OCI-M1 (cell line): Measurements from ENCODE around the gene C9orf57.
"Not testable (repeated sequence)": the region's sequence is repeated elsewhere in the genome, so short reads cannot be mapped to it uniquely, and the experiment has no call there.

Experiments
- DNase-seq: peaks from one replicate; lab custom pipeline; 2025; lab: John Stamatoyannopoulos, UW

The C9orf57 gene

DNA sequence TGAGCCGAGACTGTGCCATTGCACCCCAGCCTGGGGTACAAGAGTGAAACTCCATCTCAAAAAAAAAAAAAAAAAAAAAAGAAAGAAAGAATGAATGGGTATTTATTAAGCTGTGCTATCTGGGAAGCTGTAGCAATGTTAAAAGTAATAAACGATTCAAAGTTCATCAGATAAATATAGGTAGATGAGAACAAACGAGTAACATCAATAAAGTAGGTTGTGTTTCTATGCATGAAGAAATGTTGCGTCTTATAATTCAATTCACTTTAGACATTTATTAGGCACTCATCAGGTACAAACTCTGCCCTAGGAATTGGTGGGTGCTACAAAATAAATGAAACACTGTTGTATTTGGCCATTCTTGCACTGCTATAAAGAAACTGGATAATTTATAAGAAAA lies 36.8 kb downstream of the C9orf57 start:
- no peak for DNase-seq

DNA sequence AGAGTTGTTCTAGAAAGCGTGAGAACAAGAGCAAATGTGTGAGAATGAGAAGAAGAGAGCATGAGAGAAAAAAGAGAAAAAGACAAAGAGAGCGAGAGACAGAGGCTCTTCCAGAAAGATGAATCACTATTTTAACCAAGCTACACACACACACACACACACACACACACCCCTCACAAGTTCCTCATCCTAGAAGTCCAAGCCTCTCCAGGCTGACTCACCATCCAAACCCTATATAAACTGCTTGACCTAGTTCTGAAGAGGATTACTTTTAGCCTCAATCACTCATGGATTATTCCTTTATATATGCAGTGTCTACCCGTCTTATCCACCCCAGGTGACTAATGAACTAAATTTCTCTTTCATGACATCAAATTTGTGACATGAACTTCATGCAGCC lies 37.6 kb downstream of the C9orf57 start:
- peak; percentile 42 for DNase-seq

DNA sequence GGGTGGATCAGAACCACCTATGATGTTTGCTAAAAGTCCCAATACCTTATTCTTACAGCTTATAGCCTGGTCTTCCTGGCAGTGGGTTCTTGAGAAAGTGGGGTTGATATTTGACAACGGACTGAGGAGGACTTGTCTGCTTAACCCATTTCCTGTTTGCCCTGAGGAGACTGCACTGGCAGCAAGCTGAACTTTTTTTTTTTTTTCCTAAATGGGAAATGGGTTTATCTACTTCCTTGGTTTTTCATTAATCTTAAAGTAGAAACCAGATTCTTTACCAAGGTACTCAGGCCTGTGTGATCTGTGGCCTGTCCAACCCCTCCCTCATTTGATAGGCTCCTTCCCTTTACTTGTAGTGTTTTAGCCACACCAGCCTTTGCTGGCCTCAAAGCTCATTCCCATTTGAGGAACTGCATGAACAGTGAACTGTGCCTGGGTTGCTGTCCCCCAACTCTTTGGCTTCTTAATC lies 47.1 kb downstream of the C9orf57 start:
- DNase-seq: peak; percentile 15

DNA sequence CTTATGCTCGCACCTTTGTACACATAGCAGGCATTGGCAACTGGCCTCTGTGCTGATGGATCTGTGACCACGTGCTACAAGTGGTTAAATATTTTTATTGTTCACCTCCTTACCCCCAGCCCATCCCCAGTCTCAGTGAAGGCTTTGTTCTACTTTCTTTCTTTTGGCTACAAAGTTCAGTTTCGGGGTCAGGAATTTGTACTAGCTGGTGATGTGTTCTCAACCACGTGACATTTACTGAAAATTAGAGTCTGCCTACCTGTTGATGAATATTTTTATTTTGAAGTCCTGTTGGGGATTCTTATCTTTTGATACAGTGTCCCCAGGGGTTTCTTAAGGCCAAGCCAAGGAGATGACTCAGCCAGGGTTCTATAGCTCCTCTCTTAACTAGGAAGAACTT lies 47.8 kb downstream of the C9orf57 start:
- no peak for DNase-seq

DNA sequence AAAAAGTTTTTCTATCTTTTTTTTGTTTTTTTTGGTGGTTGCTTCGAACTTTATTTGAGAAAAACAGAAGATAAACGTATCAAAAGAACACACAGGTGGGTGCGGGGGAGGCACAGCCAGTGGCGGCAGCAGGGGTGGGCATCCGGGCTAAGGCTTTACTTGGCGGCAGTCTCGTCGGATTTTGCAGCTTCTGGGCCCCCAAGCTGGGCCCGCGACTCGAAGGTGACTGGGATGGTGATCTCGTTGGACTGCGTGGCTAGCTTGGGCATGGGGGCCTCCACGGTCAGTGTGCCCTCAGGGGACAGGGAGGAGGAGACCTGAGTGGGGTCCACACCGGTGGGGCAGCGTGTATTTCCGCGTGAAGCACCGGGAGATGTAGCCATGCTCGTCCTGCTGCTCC lies 52.7 kb downstream of the C9orf57 start:
- not testable (repeated sequence) for DNase-seq

DNA sequence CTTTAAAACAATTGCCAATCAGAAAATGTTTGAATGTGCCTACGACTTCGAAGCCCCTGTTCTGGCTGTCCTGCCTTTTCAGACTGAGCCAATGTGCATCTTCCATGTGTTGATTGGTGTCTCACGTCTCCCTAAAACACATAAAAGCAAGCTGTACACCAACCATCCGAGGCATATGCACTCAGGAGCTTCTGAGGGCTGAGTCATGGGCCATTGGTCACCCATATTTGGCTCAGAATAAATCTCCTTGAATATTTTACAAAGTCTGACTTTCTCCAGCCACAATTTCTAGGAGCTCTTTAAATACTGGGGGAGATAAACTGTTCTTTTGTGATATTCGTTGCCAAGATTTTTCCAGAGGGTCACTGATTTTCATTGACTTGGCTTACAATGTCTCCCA lies 53.9 kb downstream of the C9orf57 start:
- no peak for DNase-seq

DNA sequence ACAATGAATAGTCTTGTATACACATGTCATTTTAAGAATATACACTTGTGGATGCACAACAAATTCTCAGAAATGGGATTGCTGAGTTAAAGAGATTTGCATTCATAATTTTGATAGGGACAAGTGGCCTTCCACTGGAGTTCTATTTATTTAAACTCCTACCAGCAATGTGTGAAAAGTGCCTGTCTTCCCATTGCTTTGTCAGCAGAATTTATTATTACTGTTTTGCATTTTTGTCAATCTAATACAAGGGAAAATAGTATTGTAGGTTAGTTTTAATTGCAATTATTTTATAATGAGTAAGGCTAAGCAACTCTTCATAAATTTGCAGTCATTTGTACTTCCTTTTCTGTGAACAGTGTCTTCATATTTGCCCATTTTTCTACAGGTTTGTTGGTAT lies 55.0 kb downstream of the C9orf57 start:
- DNase-seq: no peak
